ENCODE measurements around the gene AHCYL1. TPM values are rescaled to one million over a fixed set of nuclear protein-coding genes. Genes with fewer than 3 reads are reported as not detected.
A peak's percentile ranks its signal among the peaks of the same experiment; 100 is the strongest.

The AHCYL1 gene
- total RNA-seq, 6 experiments from 2014 or later: 51.4 to 77.5 (median 56.0) TPM

- intact Hi-C loops (cut with DNase I): no loop called here
- no peaks in the 10 kb centered on the region for H3K27me3 ChIP-seq
- WGBS (ENCODE audit: insufficient coverage, low coverage, low lambda C conversion rate, missing lambda C conversion rate): 100% methylated on average over 2 of the region's 5 CpGs
- H3K4me1 ChIP-seq: peaks cover 0 to 13% (median 2%) of the 10 kb centered on the region in 4 donors
- H3K9me3 ChIP-seq: no peaks in the 10 kb centered on the region
- no peak for ATAC-seq
- H3K27ac ChIP-seq: no peak overlapping the region
- no peak for DNase-seq
- H3K36me3 ChIP-seq: peaks cover 0 to 61% (median 26%) of the 10 kb centered on the region in 4 donors
- TF ChIP-seq CTCF (IDR thresholded peaks at IDR 0.05) (no peak), POLR2A (IDR thresholded peaks at IDR 0.05) (no peak)
- no peak overlapping the region for H3K4me3 ChIP-seq
Measured at GRCh38 chr1:110038271-110038670, 53.7 kb downstream of the AHCYL1 start.

GRCh38 chr1:110039641-110040040 lies 55.1 kb downstream of the AHCYL1 start:
- no peak for ATAC-seq
- H3K27me3 ChIP-seq: no peaks in the 10 kb centered on the region
- H3K4me1 ChIP-seq: peaks cover 0 to 13% (median 0%) of the 10 kb centered on the region in 4 donors
- H3K36me3 ChIP-seq: peaks cover 6 to 74% (median 34%) of the 10 kb centered on the region in 4 donors
- intact Hi-C loops (cut with DNase I): no loop called here
- no peak for DNase-seq
- no peak overlapping the region for H3K27ac ChIP-seq
- H3K4me3 ChIP-seq: no peak overlapping the region
- no peak for TF ChIP-seq CTCF (IDR thresholded peaks at IDR 0.05)
- TF ChIP-seq POLR2A (IDR thresholded peaks at IDR 0.05): no peak
- H3K9me3 ChIP-seq: no peaks in the 10 kb centered on the region
- 60% methylated on average over 1 of the region's 4 CpGs for WGBS (ENCODE audit: insufficient coverage, low coverage, low lambda C conversion rate, missing lambda C conversion rate)

- no CpG with 5 or more reads among the region's 4 CpGs for WGBS (ENCODE audit: insufficient coverage, low coverage, low lambda C conversion rate, missing lambda C conversion rate)
- Histone ChIP-seq H3K4me3 (no peak overlapping the region), H3K36me3 (peaks cover 12 to 84% (median 39%) of the 10 kb centered on the region in 4 donors), H3K27ac (no peak overlapping the region), H3K27me3 (no peaks in the 10 kb centered on the region), H3K9me3 (no peaks in the 10 kb centered on the region), H3K4me1 (peaks cover 0 to 9% (median 0%) of the 10 kb centered on the region in 4 donors)
- ATAC-seq (peak in 1 of 4 donors; percentile 39), DNase-seq (no peak)
- intact Hi-C loops (cut with DNase I): no loop called here
- no peak for TF ChIP-seq POLR2A (IDR thresholded peaks at IDR 0.05)
- TF ChIP-seq CTCF (IDR thresholded peaks at IDR 0.05): no peak
Measured at GRCh38 chr1:110040548-110040947, 56.0 kb downstream of the AHCYL1 start.

- WGBS (ENCODE audit: insufficient coverage, low coverage, low lambda C conversion rate, missing lambda C conversion rate): 89% methylated on average over 6 of the region's 10 CpGs
- TF ChIP-seq CTCF (IDR thresholded peaks at IDR 0.05) (no peak), POLR2A (IDR thresholded peaks at IDR 0.05) (no peak)
- H3K36me3 ChIP-seq: peaks cover 12 to 91% (median 45%) of the 10 kb centered on the region in 4 donors
- H3K4me1 ChIP-seq: peaks cover 0 to 5% (median 0%) of the 10 kb centered on the region in 4 donors
- no peaks in the 10 kb centered on the region for H3K27me3 ChIP-seq
- DNase-seq (peak in 1 of 3 donors; percentile 30), ATAC-seq (no peak)
- intact Hi-C loops (cut with DNase I): no loop called here
- no peak overlapping the region for H3K27ac ChIP-seq
- H3K4me3 ChIP-seq: no peak overlapping the region
- no peaks in the 10 kb centered on the region for H3K9me3 ChIP-seq
Measured at GRCh38 chr1:110043016-110043415, 58.5 kb downstream of the AHCYL1 start.

GRCh38 chr1:110047463-110047862 lies 62.9 kb downstream of the AHCYL1 start:
- peak in 3 of 4 donors; percentile 23 to 50 (median 48) for ATAC-seq
- H3K27ac ChIP-seq: no peak overlapping the region
- 72% methylated on average over 3 of the region's 3 CpGs for WGBS (ENCODE audit: insufficient coverage, low coverage, low lambda C conversion rate, missing lambda C conversion rate)

More at GRCh38 chr1:110047463-110047862, 62.9 kb downstream of the AHCYL1 start:
- H3K4me3 ChIP-seq: no peak overlapping the region
- H3K9me3 ChIP-seq: no peaks in the 10 kb centered on the region
- peaks cover 0 to 18% (median 0%) of the 10 kb centered on the region in 4 donors for H3K4me1 ChIP-seq
- H3K27me3 ChIP-seq: no peaks in the 10 kb centered on the region
- intact Hi-C loops (cut with DNase I): no loop called here
- no peak for DNase-seq
- TF ChIP-seq CTCF (IDR thresholded peaks at IDR 0.05) (peak in 1 of 4 donors; percentile 17), POLR2A (IDR thresholded peaks at IDR 0.05) (no peak)
- peaks cover 10 to 78% (median 39%) of the 10 kb centered on the region in 4 donors for H3K36me3 ChIP-seq
